Astrocyte of the spinal cord (primary cell): Measurements from ENCODE around the gene FGF19.

Source experiments
- DNase-seq: peaks from one replicate; pipeline ENCODE4 v3.0.0; 2011; ENCODE audit warnings: low read depth, low spot score
- H3K4me3 ChIP-seq: 2 replicates; pipeline ENCODE4 v1.5.1; 2011; ENCODE audit warnings: low read depth, mild to moderate bottlenecking, low read length, moderate library complexity
- CTCF ChIP-seq: IDR thresholded peaks from 2 replicates; pipeline ENCODE4 v1.5.1; 2012; ENCODE audit warnings: low read depth, mild to moderate bottlenecking, low read length, inconsistent platforms
- in situ Hi-C: cut with HindIII; loops from 2 replicates; pipeline ENCODE4 v1.10.0; 2017; ENCODE audit warnings: low sequenced_read_pairs

The FGF19 gene

GRCh38 chr11:69732910-69733309, 29.1 kb upstream of the FGF19 start:
- no peak for DNase-seq
- no peak overlapping the region for H3K4me3 ChIP-seq
- TF ChIP-seq CTCF: no peak
- in situ Hi-C loops: no loop called here

- DNase-seq: no peak
- no peak for TF ChIP-seq CTCF
- in situ Hi-C loops: no loop called here
- H3K4me3 ChIP-seq: no peak overlapping the region
These were observed 27.3 kb upstream of the FGF19 start for GRCh38 chr11:69731110-69731509.

- in situ Hi-C loops: no loop called here
- no peak overlapping the region for H3K4me3 ChIP-seq
- no peak for DNase-seq
- TF ChIP-seq CTCF: no peak
These were observed 26.7 kb upstream of the FGF19 start for GRCh38 chr11:69730500-69730899.

GRCh38 chr11:69729252-69729651, 25.4 kb upstream of the FGF19 start:
- DNase-seq: no peak
- TF ChIP-seq CTCF: no peak
- in situ Hi-C loops: no loop called here
- H3K4me3 ChIP-seq: no peak overlapping the region

GRCh38 chr11:69727266-69727665, 23.4 kb upstream of the FGF19 start:
- H3K4me3 ChIP-seq: no peak overlapping the region
- in situ Hi-C loops: no loop called here
- no peak for TF ChIP-seq CTCF
- DNase-seq: no peak

- no peak for DNase-seq
- in situ Hi-C loops: no loop called here
- TF ChIP-seq CTCF: no peak
- no peak overlapping the region for H3K4me3 ChIP-seq
These were observed 22.7 kb upstream of the FGF19 start for GRCh38 chr11:69726481-69726880.

- in situ Hi-C loops: no loop called here
- no peak for DNase-seq
- TF ChIP-seq CTCF: no peak
- no peak overlapping the region for H3K4me3 ChIP-seq
These were observed 22.2 kb upstream of the FGF19 start for GRCh38 chr11:69726019-69726418.
